GM18505 (cell line): ENCODE results near the gene PLPPR4.
"Not testable (repeated sequence)": the region's sequence is repeated elsewhere in the genome, so short reads cannot be mapped to it uniquely, and the experiment has no call there.

Source experiments
- ATAC-seq: cut with Tn5 transposase; IDR thresholded peaks from one replicate; pipeline ENCODE4 v1.9.1; 2021; ENCODE audit not compliant: unreplicated experiment
- POLR2A ChIP-seq: IDR thresholded peaks from 4 replicates; pipeline ENCODE4 v1.6.1; 2011; ENCODE audit warnings: borderline replicate concordance; ENCODE audit not compliant: insufficient read depth, insufficient read length; ENCODE audit errors: extremely low read depth

The PLPPR4 gene

GRCh38 chr1:99282536-99282935 is 18.2 kb downstream of the PLPPR4 start:
- ATAC-seq, result no peak
- TF ChIP-seq POLR2A, result no peak

- ATAC-seq, result not testable (repeated sequence)
These were observed 19.2 kb downstream of the PLPPR4 start for GRCh38 chr1:99283521-99283920.

GRCh38 chr1:99292886-99293285 is 28.6 kb downstream of the PLPPR4 start:
- no peak for TF ChIP-seq POLR2A
- ATAC-seq, result no peak

- no peak for TF ChIP-seq POLR2A
- ATAC-seq, result no peak
These were observed 33.6 kb downstream of the PLPPR4 start for GRCh38 chr1:99297923-99298322.

- TF ChIP-seq POLR2A, result no peak
- ATAC-seq, result no peak
These were observed 40.5 kb downstream of the PLPPR4 start for GRCh38 chr1:99304725-99305282.

GRCh38 chr1:99305626-99306025 is 41.3 kb downstream of the PLPPR4 start:
- no peak for TF ChIP-seq POLR2A
- no peak for ATAC-seq

GRCh38 chr1:99306056-99306455 is 41.8 kb downstream of the PLPPR4 start:
- no peak for ATAC-seq
- no peak for TF ChIP-seq POLR2A

GRCh38 chr1:99306644-99307043 is 42.4 kb downstream of the PLPPR4 start:
- no peak for ATAC-seq
- TF ChIP-seq POLR2A, result no peak

- no peak for TF ChIP-seq POLR2A
- no peak for ATAC-seq
These were observed 51.0 kb downstream of the PLPPR4 start for GRCh38 chr1:99315305-99315704.

- no peak for TF ChIP-seq POLR2A
- no peak for ATAC-seq
These were observed 62.1 kb downstream of the PLPPR4 start for GRCh38 chr1:99326215-99326949.

GRCh38 chr1:99327357-99327756 is 63.1 kb downstream of the PLPPR4 start:
- no peak for TF ChIP-seq POLR2A
- ATAC-seq, result no peak

GRCh38 chr1:99328171-99328570 is 63.9 kb downstream of the PLPPR4 start:
- ATAC-seq, result no peak
- no peak for TF ChIP-seq POLR2A

- ATAC-seq, result no peak
- TF ChIP-seq POLR2A, result no peak
These were observed 66.8 kb downstream of the PLPPR4 start for GRCh38 chr1:99331083-99331482.

- TF ChIP-seq POLR2A, result no peak
- ATAC-seq, result no peak
These were observed 67.3 kb downstream of the PLPPR4 start for GRCh38 chr1:99331636-99332035.
